ENCODE data around the gene C1QTNF4. TPM values are rescaled to one million over a fixed set of nuclear protein-coding genes. Genes with fewer than 3 reads are reported as not detected.

The C1QTNF4 gene
- total and polyA plus RNA-seq, 9 of the 15 experiments (the other 6 are each of a cell fraction or from before 2014, with no cell fraction given): not detected

DNA sequence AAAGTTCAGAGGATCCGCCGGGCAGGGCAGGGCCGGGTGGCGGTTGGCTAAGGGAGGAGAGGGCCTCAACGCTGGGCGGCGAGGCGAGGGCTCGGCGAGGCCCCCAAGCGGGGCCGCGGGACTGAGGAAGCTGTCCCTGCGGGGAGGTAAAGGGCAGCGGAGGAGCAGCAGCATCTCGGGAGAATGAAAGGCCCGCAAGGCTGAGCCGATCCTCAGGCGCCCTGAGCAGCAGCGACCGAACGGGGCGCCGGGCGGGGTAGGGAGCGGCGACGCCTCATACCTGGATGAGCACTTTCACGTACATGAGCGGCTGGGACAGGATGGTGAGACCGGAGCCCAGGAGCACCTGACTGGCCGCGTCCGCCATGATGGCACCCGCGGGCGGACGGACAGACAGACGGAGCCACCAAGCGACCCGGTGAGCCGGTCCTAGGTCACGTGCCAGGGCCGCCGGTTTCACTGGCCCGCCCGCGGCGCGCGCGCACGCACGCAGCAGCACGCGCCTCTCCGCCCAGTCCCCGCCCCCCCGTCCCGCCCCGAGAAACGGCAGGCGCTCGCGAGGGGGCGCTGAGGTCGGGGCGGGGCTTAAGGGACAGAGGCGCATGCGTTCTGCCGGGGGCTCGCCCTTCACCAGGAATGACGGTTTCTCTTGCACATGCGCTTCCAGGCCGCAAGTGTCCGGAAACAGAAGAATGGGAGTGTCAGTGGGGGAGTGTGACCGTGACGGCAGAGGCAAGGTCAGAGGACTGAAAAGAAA is 48.1 kb upstream of the C1QTNF4 start, which contains the start of gene MTCH2 (continued):
- TF ChIP-seq ZNF282 (CRISPR knock-in tag; IDR thresholded peaks at IDR 0.05) (0 out of 2 replicates have a peak, but pooled peaks have one; percentile 76), CBX3 (IDR thresholded peaks at IDR 0.05; ENCODE audit: borderline replicate concordance in 1 of 2, low read length in 2 of 2) (no peak; a peak in 1 of 3 replicates), DDX20 (tag; IDR thresholded peaks at IDR 0.05; ENCODE audit: low read depth) (no peak), SMAD1 (IDR thresholded peaks at IDR 0.05; ENCODE audit: low read depth, low read length, partially characterized antibody) (peak; percentile 15), TGIF2 (CRISPR knock-in tag; IDR thresholded peaks at IDR 0.05) (no peak), EWSR1 (IDR thresholded peaks at IDR 0.05; ENCODE audit: borderline replicate concordance, low read depth, partially characterized antibody) (no peak), CC2D1A (IDR thresholded peaks at IDR 0.05) (no peak), EP400 (IDR thresholded peaks at IDR 0.05) (peak; percentile 74), ZNF717 (CRISPR knock-in tag; IDR thresholded peaks at IDR 0.05) (no peak), SETDB1 (IDR thresholded peaks at IDR 0.05; ENCODE audit: low read length) (no peak)
- TF ChIP-seq, protein P1, sequence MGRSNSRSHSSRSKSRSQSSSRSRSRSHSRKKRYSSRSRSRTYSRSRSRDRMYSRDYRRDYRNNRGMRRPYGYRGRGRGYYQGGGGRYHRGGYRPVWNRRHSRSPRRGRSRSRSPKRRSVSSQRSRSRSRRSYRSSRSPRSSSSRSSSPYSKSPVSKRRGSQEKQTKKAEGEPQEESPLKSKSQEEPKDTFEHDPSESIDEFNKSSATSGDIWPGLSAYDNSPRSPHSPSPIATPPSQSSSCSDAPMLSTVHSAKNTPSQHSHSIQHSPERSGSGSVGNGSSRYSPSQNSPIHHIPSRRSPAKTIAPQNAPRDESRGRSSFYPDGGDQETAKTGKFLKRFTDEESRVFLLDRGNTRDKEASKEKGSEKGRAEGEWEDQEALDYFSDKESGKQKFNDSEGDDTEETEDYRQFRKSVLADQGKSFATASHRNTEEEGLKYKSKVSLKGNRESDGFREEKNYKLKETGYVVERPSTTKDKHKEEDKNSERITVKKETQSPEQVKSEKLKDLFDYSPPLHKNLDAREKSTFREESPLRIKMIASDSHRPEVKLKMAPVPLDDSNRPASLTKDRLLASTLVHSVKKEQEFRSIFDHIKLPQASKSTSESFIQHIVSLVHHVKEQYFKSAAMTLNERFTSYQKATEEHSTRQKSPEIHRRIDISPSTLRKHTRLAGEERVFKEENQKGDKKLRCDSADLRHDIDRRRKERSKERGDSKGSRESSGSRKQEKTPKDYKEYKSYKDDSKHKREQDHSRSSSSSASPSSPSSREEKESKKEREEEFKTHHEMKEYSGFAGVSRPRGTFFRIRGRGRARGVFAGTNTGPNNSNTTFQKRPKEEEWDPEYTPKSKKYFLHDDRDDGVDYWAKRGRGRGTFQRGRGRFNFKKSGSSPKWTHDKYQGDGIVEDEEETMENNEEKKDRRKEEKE (IDR thresholded peaks at IDR 0.05; ENCODE audit: borderline replicate concordance in 1 of 2, control insufficient read depth in 1 of 2, low read depth in 2 of 2, low read length in 1 of 2): no peak
- TF ChIP-seq, protein P2, sequence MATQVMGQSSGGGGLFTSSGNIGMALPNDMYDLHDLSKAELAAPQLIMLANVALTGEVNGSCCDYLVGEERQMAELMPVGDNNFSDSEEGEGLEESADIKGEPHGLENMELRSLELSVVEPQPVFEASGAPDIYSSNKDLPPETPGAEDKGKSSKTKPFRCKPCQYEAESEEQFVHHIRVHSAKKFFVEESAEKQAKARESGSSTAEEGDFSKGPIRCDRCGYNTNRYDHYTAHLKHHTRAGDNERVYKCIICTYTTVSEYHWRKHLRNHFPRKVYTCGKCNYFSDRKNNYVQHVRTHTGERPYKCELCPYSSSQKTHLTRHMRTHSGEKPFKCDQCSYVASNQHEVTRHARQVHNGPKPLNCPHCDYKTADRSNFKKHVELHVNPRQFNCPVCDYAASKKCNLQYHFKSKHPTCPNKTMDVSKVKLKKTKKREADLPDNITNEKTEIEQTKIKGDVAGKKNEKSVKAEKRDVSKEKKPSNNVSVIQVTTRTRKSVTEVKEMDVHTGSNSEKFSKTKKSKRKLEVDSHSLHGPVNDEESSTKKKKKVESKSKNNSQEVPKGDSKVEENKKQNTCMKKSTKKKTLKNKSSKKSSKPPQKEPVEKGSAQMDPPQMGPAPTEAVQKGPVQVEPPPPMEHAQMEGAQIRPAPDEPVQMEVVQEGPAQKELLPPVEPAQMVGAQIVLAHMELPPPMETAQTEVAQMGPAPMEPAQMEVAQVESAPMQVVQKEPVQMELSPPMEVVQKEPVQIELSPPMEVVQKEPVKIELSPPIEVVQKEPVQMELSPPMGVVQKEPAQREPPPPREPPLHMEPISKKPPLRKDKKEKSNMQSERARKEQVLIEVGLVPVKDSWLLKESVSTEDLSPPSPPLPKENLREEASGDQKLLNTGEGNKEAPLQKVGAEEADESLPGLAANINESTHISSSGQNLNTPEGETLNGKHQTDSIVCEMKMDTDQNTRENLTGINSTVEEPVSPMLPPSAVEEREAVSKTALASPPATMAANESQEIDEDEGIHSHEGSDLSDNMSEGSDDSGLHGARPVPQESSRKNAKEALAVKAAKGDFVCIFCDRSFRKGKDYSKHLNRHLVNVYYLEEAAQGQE (IDR thresholded peaks at IDR 0.05; ENCODE audit: borderline replicate concordance): peak; percentile 73
- TF ChIP-seq, protein P2 (CRISPR knock-in tag; IDR thresholded peaks at IDR 0.05; ENCODE audit: low read depth): peak; percentile 69; the same call in 1 of the 2 replicates

All from K562 (cell line).